ENCODE results near the gene USP32. TPM values are rescaled to one million over a fixed set of nuclear protein-coding genes. Genes with fewer than 3 reads are reported as not detected.

USP32 gene
- total RNA-seq, 1 experiment from 2014 or later, result 103 TPM

GRCh38 chr17:60362329-60362728 is 29.6 kb downstream of the USP32 start:
- no peak for ATAC-seq
- peaks cover 13% of the 10 kb centered on the region; the same call in 1 of the 2 replicates for H3K4me1 Mint-ChIP-seq
- CTCF ChIA-PET, result no interaction called here
- no peak for DNase-seq (ENCODE audit: low spot score)
- no peak for TF ChIP-seq NR3C1 (CRISPR knock-in tag; conservative IDR thresholded peaks at IDR 0.05; ENCODE audit: low read depth)
- no peak for TF ChIP-seq MAX (CRISPR knock-in tag; IDR thresholded peaks at IDR 0.05)
- TF ChIP-seq TP53 (CRISPR knock-in tag; IDR thresholded peaks at IDR 0.05), result no peak
- no peak for TF ChIP-seq GTF2I (CRISPR knock-in tag; conservative IDR thresholded peaks at IDR 0.05)
- TF ChIP-seq ZMAT4 (CRISPR knock-in tag; IDR thresholded peaks at IDR 0.05), result no peak
- TF ChIP-seq PREB (CRISPR knock-in tag; IDR thresholded peaks at IDR 0.05; ENCODE audit: borderline replicate concordance), result no peak
- TF ChIP-seq GRHL2 (CRISPR knock-in tag; IDR thresholded peaks at IDR 0.05; ENCODE audit: insufficient replicate concordance, severe bottlenecking), result no peak
- TF ChIP-seq CBFB (CRISPR knock-in tag; IDR thresholded peaks at IDR 0.05; ENCODE audit: low read depth), result no peak
- TF ChIP-seq CREM (CRISPR knock-in tag; IDR thresholded peaks at IDR 0.05), result no peak
- no peak for TF ChIP-seq NR1H2 (CRISPR knock-in tag; IDR thresholded peaks at IDR 0.05)
- no peak for TF ChIP-seq HMGA2 (CRISPR knock-in tag; IDR thresholded peaks at IDR 0.05)
- TF ChIP-seq JAZF1 (CRISPR knock-in tag; IDR thresholded peaks at IDR 0.05), result no peak
- no peak for TF ChIP-seq IRF2 (CRISPR knock-in tag; IDR thresholded peaks at IDR 0.05; ENCODE audit: borderline replicate concordance, low read depth)
- no peak for TF ChIP-seq ATF2 (CRISPR knock-in tag; IDR thresholded peaks at IDR 0.05; ENCODE audit: borderline replicate concordance, low read depth)
- no peak for TF ChIP-seq RELA (CRISPR knock-in tag; IDR thresholded peaks at IDR 0.05; ENCODE audit: borderline replicate concordance)
- TF ChIP-seq OVOL2 (CRISPR knock-in tag; IDR thresholded peaks at IDR 0.05; ENCODE audit: borderline replicate concordance), result no peak
- TF ChIP-seq ZNF396 (CRISPR knock-in tag; IDR thresholded peaks at IDR 0.05; ENCODE audit: borderline replicate concordance), result no peak
- TF ChIP-seq ARID4B (CRISPR knock-in tag; IDR thresholded peaks at IDR 0.05; ENCODE audit: borderline replicate concordance), result no peak
- TF ChIP-seq FOXJ3 (CRISPR knock-in tag; IDR thresholded peaks at IDR 0.05; ENCODE audit: borderline replicate concordance), result no peak
- TF ChIP-seq ERG (CRISPR knock-in tag; IDR thresholded peaks at IDR 0.05), result no peak
- no peak overlapping the region for H3K4me3 Mint-ChIP-seq
- H3K27ac Mint-ChIP-seq, result no peak overlapping the region
- H3K36me3 Mint-ChIP-seq, result no peaks in the 10 kb centered on the region; the same call in 1 of the 2 replicates
- H3K9me3 Mint-ChIP-seq, result no peaks in the 10 kb centered on the region
- POLR2A ChIA-PET, result no interaction called here
- H3K27me3 Mint-ChIP-seq (ENCODE audit: low read depth), result no peaks in the 10 kb centered on the region

Measured in WTC11 (cell line).